ENCODE measurements around the gene PYDC1.

- no peak for TF ChIP-seq RCOR1 (IDR thresholded peaks at IDR 0.05; ENCODE audit: low read depth, low read length)
- TF ChIP-seq EP300 (IDR thresholded peaks at IDR 0.05): no peak
- TF ChIP-seq SMC3 (IDR thresholded peaks at IDR 0.05): no peak
- no peak for TF ChIP-seq CBX8 (IDR thresholded peaks at IDR 0.05)
- TF ChIP-seq CTCF (IDR thresholded peaks at IDR 0.05): no peak
- no peak for TF ChIP-seq ZSCAN20 (CRISPR knock-in tag; IDR thresholded peaks at IDR 0.05)
Measured at GRCh38 chr16:31219154-31219741, 2.3 kb upstream of the PYDC1 start.
